Measurements from ENCODE around the gene WSCD2. TPM values are rescaled to one million over a fixed set of nuclear protein-coding genes. Genes with fewer than 3 reads are reported as not detected.

Gene WSCD2
- total and polyA plus RNA-seq, 2 of the 4 experiments (the other 2 are of a cell fraction) = not detected

DNA sequence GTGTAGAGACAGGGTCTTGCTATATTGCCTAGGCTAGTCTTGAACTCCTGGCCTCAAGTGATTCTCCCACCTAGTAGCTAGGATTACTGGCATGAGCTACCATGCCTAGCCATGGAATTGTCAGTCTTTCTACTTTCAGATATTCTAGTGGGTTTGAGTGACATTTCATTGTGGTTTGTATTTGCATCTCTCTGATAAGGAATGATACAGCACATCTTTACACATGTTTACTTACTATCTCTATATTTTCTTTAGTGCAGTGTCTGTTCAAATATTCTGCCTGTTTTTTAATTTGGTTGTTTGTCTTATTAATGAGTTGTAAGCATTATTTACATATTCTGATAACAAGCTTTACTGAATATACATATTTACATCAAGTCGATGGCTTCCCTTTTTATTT lies 136.4 kb downstream of the WSCD2 start:
- Histone ChIP-seq H3K18ac (ENCODE audit: low read depth, low read length) (no peak overlapping the region), H2BK20ac (ENCODE audit: low read depth, low read length) (no peak overlapping the region), H3K56ac (ENCODE audit: extremely low read depth, insufficient read depth, low read length) (no peak overlapping the region), H2AFZ (replicated peaks; ENCODE audit: low read length, poor library complexity) (no peak overlapping the region), H3K27me3 (ENCODE audit: control insufficient read depth, insufficient read depth, low read length) (no peaks in the 10 kb centered on the region), H3K4me2 (ENCODE audit: low read depth, low read length) (no peak overlapping the region), H2BK120ac (ENCODE audit: low read depth, low read length) (no peak overlapping the region), H3K4me1 (ENCODE audit: control insufficient read depth, insufficient read depth, low read length) (no peaks in the 10 kb centered on the region), H2AK9ac (replicated peaks; ENCODE audit: low read depth, low read length, poor library complexity) (no peak overlapping the region), H3K27ac (ENCODE audit: insufficient read depth, low read length) (no peak overlapping the region), H2BK15ac (ENCODE audit: low read depth, low read length) (no peak overlapping the region), H3K14ac (replicated peaks; ENCODE audit: low read depth, low read length) (no peak overlapping the region), H3K4ac (ENCODE audit: low read depth, low read length) (no peak overlapping the region), H3K79me1 (ENCODE audit: low read depth in 1 of 2, low read length in 2 of 2) (no peaks in the 10 kb centered on the region), H3K9me1 (ENCODE audit: insufficient read depth, low read length) (no peaks in the 10 kb centered on the region), H2BK5ac (ENCODE audit: low read depth, low read length, poor library complexity, severe bottlenecking) (no peak overlapping the region), H4K8ac (ENCODE audit: low read depth in 2 of 2, low read length in 2 of 2) (no peak overlapping the region), H3K23ac (ENCODE audit: low read depth, low read length) (no peak overlapping the region), H4K20me1 (ENCODE audit: insufficient read depth, low read length) (no peaks in the 10 kb centered on the region), H3K36me3 (ENCODE audit: control insufficient read depth, insufficient read depth, low read length) (no peaks in the 10 kb centered on the region), H2AK5ac (ENCODE audit: low read depth, low read length) (no peak overlapping the region), H3K4me3 (ENCODE audit: insufficient read depth, low read depth, low read length) (no peak overlapping the region), H4K91ac (ENCODE audit: insufficient read depth, low read depth, low read length) (no peak overlapping the region), H3K9me3 (ENCODE audit: control insufficient read depth, insufficient read depth, low read length) (no peaks in the 10 kb centered on the region), H4K5ac (ENCODE audit: low read depth, low read length) (no peak overlapping the region), H3K9ac (ENCODE audit: low read depth, low read length) (no peak overlapping the region)
- POLR2A ChIA-PET (ENCODE audit: unreplicated experiment) = no interaction called here
- BruUV-seq (replicated peaks) = no TSS peak
- dilution Hi-C loops (cut with HindIII; ENCODE audit: low sequenced_read_pairs, unreplicated experiment) = no loop called here
- intact Hi-C loops (cut with micrococcal nuclease) = no loop called here
- ATAC-seq (ENCODE audit: low read depth) = no peak
- TF ChIP-seq RFX5 (IDR thresholded peaks at IDR 0.05; ENCODE audit: low read depth, low read length) = no peak
- TF ChIP-seq CHD1 (IDR thresholded peaks at IDR 0.05; ENCODE audit: low read depth, low read length) = no peak
- no peak for TF ChIP-seq MXI1 (IDR thresholded peaks at IDR 0.05; ENCODE audit: borderline replicate concordance, low read depth, low read length)
- TF ChIP-seq MAFK (IDR thresholded peaks at IDR 0.05; ENCODE audit: low read depth, low read length) = no peak
- TF ChIP-seq SMC3 (IDR thresholded peaks at IDR 0.05; ENCODE audit: low read depth, low read length) = no peak
- TF ChIP-seq, protein P1, sequence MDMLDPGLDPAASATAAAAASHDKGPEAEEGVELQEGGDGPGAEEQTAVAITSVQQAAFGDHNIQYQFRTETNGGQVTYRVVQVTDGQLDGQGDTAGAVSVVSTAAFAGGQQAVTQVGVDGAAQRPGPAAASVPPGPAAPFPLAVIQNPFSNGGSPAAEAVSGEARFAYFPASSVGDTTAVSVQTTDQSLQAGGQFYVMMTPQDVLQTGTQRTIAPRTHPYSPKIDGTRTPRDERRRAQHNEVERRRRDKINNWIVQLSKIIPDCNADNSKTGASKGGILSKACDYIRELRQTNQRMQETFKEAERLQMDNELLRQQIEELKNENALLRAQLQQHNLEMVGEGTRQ (IDR thresholded peaks at IDR 0.05; ENCODE audit: low read depth, low read length) = no peak
- TF ChIP-seq RCOR1 (IDR thresholded peaks at IDR 0.05; ENCODE audit: insufficient replicate concordance, low read length) = no peak
- TF ChIP-seq, protein P2, sequence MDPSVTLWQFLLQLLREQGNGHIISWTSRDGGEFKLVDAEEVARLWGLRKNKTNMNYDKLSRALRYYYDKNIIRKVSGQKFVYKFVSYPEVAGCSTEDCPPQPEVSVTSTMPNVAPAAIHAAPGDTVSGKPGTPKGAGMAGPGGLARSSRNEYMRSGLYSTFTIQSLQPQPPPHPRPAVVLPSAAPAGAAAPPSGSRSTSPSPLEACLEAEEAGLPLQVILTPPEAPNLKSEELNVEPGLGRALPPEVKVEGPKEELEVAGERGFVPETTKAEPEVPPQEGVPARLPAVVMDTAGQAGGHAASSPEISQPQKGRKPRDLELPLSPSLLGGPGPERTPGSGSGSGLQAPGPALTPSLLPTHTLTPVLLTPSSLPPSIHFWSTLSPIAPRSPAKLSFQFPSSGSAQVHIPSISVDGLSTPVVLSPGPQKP (IDR thresholded peaks at IDR 0.05; ENCODE audit: borderline replicate concordance, low read depth, low read length) = no peak
- no peak for TF ChIP-seq FOS (IDR thresholded peaks at IDR 0.05; ENCODE audit: low read depth, low read length)
- no peak for TF ChIP-seq POLR2A (IDR thresholded peaks at IDR 0.05; ENCODE audit: low read depth, low read length)
- TF ChIP-seq, protein P3, sequence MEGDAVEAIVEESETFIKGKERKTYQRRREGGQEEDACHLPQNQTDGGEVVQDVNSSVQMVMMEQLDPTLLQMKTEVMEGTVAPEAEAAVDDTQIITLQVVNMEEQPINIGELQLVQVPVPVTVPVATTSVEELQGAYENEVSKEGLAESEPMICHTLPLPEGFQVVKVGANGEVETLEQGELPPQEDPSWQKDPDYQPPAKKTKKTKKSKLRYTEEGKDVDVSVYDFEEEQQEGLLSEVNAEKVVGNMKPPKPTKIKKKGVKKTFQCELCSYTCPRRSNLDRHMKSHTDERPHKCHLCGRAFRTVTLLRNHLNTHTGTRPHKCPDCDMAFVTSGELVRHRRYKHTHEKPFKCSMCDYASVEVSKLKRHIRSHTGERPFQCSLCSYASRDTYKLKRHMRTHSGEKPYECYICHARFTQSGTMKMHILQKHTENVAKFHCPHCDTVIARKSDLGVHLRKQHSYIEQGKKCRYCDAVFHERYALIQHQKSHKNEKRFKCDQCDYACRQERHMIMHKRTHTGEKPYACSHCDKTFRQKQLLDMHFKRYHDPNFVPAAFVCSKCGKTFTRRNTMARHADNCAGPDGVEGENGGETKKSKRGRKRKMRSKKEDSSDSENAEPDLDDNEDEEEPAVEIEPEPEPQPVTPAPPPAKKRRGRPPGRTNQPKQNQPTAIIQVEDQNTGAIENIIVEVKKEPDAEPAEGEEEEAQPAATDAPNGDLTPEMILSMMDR (conservative IDR thresholded peaks at IDR 0.05; ENCODE audit: low read depth, low read length) = no peak
- no peak for TF ChIP-seq CEBPB (IDR thresholded peaks at IDR 0.05; ENCODE audit: low read depth, low read length)
- TF ChIP-seq BHLHE40 (IDR thresholded peaks at IDR 0.05; ENCODE audit: low read depth, low read length) = no peak
- TF ChIP-seq RAD21 (IDR thresholded peaks at IDR 0.05; ENCODE audit: low read length) = no peak
- TF ChIP-seq NFE2L2 (IDR thresholded peaks at IDR 0.05; ENCODE audit: low read depth, low read length) = no peak
- no peak for TF ChIP-seq MAZ (IDR thresholded peaks at IDR 0.05; ENCODE audit: borderline replicate concordance, low read depth, low read length)
- DNase-seq = no peak
- CTCF ChIA-PET = no interaction called here
- in situ Hi-C loops (cut with MboI; ENCODE audit: low sequenced_read_pairs) = no loop called here
- no CpG with 5 or more reads among the region's 1 CpG for WGBS, 2 experiments (ENCODE audit: extremely low coverage in 2 of 2, insufficient read length in 1 of 2)

All from IMR-90 (cell line).